HTR-8/SVneo (cell line): ENCODE data around the gene PRKCA.

Experiments
- DNase-seq: peaks from one replicate; pipeline ENCODE4 v3.0.0; 2011; ENCODE audit warnings: low spot score, mixed read lengths; ENCODE audit not compliant: insufficient read length
- FAIRE-seq: peaks from 2 replicates; lab custom pipeline; 2011; peaks lifted over from hg19 to GRCh38; lab: Jason Lieb, UNC

PRKCA gene

DNA sequence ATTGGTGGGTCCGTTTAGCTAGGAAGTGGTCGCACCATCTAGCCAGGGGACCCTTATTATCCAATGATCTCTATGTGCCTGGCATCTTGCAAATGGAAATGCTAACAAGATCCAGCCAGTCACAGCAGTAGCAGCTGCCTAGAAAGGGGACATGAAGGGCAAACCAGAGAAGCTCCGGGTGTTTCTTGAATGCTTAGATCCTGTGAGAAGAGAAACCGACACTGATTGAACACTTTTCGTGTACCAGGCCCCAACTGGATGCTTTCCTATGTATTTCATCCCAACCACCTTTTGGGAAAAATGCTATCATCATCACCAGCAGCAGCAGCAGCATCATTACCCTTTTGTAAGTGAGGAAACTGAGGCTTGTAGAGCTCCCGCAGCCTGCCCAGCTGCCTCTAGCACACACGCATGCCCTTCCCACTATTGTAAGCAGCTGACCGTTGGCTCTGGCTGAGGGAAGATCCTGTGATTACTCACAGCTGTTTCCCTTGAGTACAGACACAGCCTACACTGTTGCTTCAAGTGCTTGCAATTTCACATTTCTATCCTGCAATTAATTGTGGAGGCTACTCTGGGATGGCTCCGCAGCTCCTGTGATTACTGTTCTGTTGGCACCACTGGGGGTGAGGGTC lies 351.8 kb downstream of the PRKCA start:
- FAIRE-seq: peak; percentile 4
- DNase-seq: no peak

DNA sequence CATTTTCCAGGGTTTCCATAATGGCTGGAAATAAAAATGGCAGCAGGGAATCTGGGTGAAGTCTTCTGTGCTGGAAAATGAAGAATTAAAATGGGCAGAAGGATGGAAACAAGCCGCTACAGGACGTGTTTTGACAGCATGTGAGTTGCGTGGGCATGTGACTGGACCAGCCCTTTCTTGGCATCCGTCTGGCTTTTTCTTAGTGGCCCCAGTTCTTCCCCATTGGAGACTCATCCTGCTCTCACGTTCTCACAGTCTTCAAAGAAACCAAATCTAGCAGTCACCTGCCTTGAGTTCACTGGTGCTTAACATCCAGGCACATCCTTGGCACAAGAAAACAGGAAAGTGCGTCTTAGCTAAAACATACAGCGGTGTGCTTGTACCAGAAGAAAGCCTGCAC lies 352.4 kb downstream of the PRKCA start:
- no peak for DNase-seq
- peak; percentile 40 for FAIRE-seq

DNA sequence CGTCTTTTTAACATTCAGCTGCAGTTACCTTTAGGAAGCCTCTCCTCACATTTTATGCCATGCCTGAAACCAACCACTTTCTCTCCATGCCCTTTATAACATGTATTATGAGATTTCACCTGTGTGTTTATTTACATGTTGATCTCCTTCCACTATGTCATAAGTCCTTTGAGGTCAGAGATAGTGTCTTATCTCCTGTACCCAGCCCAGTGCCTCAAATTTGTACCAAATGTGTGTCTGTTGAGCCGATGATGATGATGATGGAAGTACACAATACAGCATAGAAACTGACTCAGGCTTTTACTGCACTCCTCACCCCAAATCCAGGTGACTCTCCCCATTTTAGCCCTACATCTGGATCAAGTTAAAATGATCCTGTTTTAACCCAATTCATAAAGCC lies 353.0 kb downstream of the PRKCA start:
- FAIRE-seq: no peak
- DNase-seq: no peak

DNA sequence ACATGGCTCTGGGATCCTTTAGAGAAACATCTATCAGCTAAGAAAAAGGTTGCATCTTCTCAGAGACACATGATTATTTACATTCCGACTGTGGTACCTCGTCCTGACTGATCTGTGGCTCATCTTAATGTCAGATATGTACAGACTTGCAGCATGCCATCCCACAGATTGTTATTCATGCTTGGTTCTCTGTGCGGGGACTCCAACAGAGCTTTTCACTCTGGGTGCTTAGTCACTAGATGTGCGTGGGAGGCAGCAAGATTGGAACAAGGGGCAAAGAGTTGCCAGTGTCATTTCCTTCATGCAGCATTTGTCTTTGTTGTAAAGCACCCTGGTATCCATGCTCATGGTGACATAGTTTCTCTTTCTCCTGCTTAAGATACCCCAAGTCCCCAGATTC lies 353.4 kb downstream of the PRKCA start:
- DNase-seq (peak; percentile 48), FAIRE-seq (peak; percentile 91)

DNA sequence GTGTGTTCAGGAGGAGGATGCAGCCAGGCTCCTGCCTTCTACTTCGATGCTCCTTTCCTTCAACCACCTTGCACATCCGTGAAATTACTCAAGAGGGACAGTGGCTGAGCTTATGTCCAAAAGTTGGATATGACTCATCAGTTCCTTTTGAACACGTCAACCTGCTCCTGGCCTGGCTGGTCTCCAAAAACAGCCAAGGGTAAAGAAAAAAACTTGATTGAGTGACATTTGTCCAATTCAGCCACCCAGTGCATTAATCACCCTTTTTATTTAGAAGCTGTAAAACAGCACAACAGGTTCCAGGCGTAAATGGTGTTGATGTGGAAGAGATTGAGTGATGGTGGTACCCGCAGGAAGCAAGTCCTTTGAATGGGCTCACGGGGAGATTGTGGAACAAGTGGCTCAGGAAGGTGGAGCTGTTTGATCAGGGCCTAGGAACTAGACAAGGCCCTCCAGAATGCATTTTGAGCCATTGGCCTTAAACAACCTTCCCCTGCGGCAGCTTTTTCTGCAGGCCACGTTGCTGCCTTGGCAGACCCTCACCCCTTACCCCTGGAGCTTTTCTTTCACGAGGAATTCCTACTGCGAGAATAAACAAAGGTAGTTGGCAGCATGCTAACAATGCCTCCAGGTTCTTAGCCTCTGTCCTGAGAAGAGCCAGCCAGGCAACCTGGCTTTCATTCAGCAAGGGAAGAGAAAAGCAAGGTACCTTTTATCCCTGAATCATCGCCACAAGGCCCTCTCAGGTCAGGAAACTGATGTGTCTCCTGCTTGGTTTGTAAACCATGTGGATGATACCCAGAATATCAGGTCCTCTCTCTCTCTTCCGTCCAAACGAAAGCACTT lies 359.2 kb downstream of the PRKCA start:
- DNase-seq (peak; percentile 36), FAIRE-seq (peak; percentile 36)

GRCh38 chr17:66662496-66662895 lies 360.1 kb downstream of the PRKCA start:
- FAIRE-seq (no peak), DNase-seq (no peak)

- FAIRE-seq: no peak
Observed at GRCh38 chr17:66663041-66663606, 360.7 kb downstream of the PRKCA start.

GRCh38 chr17:66664336-66664735 lies 361.9 kb downstream of the PRKCA start:
- DNase-seq (no peak), FAIRE-seq (no peak)

More at GRCh38 chr17:66663041-66663606, 360.7 kb downstream of the PRKCA start:
- no peak for DNase-seq

GRCh38 chr17:66665194-66665593 lies 362.8 kb downstream of the PRKCA start:
- DNase-seq (no peak), FAIRE-seq (no peak)

DNA sequence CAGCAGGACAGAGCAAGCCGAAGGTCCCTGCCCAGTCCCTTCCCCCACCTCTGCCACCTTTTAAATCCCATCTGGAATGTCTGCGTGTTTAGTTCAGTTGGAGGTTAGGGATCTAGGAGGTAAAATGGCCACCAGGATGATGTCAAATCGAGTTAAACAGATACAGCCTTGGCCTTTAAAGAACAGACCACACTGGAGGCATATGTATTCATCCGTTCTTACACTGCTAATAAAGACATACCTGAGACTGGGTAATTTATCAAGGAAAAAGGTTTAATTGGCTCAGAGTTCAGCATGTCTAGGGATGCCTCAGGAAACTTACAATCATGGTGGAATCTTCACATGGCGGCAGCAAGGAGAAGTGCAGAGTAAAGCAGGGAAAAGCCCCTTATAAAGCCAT lies 364.7 kb downstream of the PRKCA start:
- no peak for DNase-seq
- no peak for FAIRE-seq

DNA sequence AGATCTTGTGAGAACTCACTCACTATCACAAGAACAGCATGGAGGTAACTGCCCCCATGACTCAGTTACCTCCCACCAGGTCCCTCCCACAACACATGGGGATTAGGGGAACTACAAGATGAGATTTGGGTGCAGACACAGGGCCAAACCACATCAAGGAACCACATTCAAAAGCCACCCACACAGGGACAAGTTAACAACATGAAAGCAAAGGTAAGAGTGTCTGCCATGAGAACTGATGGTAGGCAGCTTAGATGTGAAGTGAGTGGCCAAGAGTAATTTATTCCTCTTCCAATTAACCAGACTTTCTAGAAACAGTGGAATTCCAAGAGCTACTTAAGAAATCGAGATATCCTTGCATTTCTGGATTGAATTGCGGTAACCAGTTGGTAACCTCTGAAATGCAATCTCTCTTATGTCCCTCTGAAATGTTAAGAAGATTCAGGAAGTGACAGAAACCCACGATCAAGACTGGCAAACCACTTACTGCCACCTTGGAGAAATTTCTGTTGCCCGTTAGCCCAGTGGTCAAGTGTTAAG lies 365.1 kb downstream of the PRKCA start:
- DNase-seq: no peak
- no peak for FAIRE-seq

GRCh38 chr17:66670206-66670605 lies 367.8 kb downstream of the PRKCA start:
- FAIRE-seq: no peak
- no peak for DNase-seq

- no peak for DNase-seq
- FAIRE-seq: no peak
Observed at GRCh38 chr17:66671156-66671555, 368.7 kb downstream of the PRKCA start.

DNA sequence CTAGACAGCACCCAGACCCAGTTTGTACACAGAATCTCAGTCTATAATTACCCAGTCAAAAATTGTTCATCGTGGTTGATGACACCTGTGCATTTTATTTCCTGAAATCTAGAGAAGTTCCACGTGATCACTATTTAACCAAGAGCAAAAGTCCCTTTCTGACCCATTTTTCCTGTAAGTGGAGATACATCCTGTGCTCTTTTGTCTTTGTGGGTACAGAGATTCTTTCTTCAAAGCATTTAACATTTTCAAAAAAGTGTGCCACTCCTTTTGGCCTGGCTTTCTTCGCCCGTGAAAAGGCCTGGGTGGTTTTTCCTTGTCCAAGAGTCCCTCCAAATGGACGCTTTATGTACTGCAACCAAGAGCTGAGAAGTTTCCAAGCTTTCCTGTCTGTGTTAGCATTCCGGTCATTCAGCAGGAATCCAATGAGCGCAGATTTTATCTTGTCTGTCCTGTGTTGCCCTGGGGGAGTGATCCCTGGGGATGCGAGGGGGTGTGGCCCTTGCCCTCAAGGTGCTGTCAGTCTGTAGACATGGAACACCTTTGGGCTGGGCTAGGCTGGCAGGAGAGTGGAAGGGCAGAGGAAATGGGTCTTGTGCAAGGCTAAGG lies 371.4 kb downstream of the PRKCA start:
- DNase-seq (peak; percentile 80), FAIRE-seq (peak; percentile 89)

DNA sequence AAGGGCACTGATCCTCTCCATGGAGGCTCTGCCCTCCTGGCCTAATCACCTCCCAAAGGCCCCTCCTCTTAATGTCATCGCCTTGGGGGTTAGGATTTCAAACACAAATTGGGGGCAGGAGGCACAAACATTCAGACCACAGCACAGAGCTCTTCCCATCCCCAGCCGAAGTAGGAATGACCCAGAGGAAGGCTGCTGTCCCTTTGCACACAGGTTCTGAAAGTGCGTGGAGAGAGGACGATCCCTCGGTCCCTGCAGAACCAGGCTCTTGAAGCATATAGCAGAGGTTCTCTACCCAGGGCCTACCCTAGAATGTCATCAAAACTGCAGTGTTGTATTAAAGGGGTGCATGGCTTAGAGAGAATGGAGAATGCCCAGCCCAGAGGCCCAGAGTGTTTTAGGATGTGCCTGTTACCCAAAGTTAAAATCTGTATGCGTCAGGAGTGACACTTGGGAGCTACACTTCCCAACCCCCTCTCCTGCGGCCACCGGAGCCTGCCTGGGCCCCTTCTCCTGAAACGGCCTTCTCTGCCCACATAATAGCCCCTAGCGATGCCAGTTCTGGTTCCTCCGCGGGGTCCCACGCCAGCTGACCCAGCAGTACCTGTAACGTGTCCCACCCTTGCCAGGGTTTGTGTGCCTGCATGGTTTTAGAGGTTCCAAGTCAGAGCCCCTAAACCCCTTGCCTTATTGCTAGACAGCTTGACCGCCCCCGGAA lies 373.0 kb downstream of the PRKCA start:
- FAIRE-seq: no peak
- no peak for DNase-seq

GRCh38 chr17:66675991-66676371 lies 373.6 kb downstream of the PRKCA start:
- no peak for FAIRE-seq
- no peak for DNase-seq

DNA sequence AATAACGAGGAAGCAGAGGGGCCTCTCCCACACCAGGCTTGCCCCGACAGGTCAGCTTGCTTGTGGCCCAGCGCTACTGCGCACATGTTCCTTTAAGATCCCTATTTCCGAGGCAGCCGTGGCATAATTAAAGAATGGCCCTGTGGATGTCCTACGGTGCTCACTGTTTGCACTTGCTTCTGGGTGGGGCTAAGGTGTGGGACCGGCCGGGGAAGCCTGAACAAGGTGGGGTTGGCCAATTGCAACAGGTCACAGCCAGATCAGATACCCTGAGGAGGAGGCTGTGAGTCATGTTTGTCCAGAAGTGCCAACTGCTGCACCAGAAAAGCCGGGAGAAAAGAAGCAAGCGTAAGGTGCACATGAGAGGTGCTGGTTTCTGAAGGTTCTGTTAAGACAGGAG lies 374.0 kb downstream of the PRKCA start:
- FAIRE-seq (peak; percentile 72), DNase-seq (no peak)

DNA sequence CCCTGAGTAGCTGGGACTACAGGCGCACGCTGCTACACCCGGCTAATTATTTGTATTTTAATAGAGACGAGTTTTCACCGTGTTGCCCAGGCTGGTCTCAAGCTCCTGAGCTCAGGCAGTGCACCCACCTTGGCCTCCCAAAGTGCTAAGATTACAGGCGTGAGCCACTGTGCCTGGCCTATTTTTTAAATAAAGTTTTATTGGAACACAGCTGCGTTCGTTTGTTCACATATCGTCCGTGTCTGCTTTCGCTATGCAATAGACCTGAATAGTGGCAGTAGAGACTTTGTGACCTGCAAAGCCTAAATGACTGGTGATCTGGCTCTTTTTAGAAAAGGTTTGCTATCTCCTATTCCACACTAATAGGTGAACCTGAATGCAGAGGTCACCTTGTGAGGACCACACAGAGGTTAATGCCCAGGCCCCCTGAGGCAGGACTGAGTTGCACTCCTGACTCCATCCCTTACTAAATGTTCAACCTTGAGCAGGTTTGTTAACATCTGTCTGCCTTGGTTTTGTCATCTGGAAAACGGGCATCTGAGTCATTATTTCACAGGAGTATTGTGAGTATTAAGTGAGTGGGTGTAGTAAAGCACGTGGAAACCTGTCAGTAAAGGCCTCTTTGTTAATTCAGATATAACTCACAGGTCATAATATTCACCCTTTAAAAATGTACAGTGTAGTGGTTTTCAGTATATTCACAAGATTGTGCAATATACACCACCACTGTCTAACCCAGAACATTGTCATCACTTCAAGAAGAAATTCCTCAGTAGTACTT lies 375.0 kb downstream of the PRKCA start:
- no peak for DNase-seq

DNA sequence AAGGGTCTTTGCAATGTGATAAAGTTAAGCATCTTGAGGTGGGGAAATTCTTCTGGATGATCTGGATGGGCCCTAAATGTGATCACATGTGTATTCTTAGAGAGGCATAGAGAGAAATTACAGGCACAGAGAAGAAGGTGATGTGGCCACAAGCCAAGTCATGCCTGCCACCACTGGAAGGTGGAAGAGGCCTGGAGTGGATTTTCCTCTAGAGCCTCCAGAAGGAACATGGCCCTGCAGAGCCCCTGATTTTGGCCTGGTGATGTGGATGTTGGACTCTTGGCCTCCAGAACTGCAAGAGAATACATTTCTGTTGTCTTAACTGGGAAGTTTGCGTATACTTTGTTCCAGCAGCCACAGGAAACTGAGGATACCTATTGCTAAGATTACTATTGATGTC lies 375.6 kb downstream of the PRKCA start:
- FAIRE-seq: no peak

More for the DNA sequence above, 375.0 kb downstream of the PRKCA start:
- no peak for FAIRE-seq

More for the DNA sequence above, 375.6 kb downstream of the PRKCA start:
- no peak for DNase-seq
